Activated CD8-positive, alpha-beta memory T cell treated with anti-CD3 and anti-CD28 coated beads, Interleukin-2, amount 50 U/mL, for 1 hour (primary cell): ENCODE measurements around the gene C5orf58.

ENCODE experiments used
- DNase-seq: peaks from one replicate; pipeline ENCODE4 v3.0.0-alpha.2; 2020; ENCODE audit errors: extremely low read depth

The C5orf58 gene, protein sequence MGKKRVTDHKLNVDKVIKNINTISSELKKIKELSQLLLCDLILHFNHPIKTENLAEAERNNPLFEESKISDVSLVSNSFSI

DNA sequence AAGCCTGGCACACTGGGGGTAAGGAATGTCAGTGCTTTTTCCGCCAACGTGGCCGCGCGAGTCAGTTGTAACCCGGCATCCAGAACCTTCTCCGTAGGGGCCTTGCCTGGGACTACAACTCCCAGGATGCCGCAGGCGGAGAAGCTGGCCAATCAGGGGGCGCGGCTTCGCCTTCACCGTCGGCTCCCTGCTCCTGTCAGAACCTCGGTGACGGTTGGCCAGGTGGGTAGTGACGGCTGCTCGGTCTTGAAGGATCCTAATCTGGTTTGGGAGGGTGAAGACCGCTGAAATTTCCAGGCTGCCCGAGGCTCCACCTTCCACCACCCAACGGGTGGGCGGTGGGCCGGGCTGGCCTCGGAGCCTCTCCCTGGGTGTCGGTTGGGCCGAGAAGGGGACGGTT lies at the start of gene C5orf58:
Gene C5orf58 (plus strand): TSS at position 200 of the 400 bp plus-strand sequence. CDS start 1,992 bp downstream, outside the sequence.
- no peak for DNase-seq

DNA sequence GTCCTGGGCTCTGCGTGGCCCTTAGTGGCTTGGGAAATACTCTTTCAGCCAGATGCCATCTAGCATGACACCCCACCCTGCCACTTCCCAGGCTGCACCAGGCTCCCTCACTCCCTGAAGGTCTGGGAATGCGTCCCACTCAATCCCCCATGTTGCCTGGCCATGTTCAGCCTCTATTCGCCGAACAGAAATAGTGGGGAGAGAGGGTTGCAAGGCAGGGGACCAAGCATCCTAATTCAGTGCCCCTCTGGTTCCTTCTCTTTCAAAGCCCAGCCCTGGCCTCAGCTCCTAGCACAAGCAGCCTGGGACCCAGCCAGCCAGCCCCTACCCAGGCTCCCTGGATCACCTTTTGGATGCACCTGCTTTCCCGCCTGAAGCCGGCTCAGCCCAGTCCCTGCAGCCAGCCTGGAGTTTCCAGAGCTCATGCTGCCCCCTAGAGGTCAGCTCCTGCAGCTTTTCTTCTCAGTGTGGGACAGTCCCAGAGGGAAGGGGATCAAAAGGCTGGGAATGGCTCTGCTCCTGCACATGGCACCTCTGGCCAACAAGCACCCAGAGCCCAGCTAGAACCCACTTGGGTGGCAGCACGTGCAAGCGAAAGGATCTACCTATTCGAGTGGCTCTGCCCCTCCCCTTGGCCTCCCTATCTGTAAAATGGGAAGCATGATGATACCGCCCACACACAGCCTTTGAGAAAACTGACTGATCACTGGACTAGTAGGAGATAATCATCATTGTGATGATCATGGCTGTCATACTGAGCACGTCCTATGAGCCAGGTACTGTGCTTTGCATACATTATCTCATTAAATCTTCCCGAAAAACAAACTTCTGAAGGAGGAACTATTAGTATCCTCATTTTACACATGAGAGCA lies 48.7 kb upstream of the C5orf58 start:
- DNase-seq = no peak

DNA sequence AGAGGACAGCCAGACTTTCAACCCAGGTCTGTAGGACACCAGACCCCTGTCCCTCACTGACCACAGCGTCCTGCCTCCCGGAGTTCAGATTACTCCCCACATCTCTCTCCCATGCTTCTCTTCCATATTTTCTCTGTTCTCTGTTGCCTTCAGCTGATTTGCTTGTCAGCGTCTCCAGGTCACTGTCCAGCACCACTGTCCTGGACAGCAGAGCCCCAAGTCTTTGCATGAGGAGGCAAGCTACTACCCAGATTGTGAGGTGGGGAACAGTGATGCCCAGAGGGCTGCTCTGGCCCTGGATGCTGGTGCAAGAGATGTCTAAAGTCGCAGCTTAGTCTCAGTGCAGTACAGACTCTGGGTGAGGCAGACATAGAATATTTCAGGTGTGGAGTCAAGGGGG lies 48.0 kb upstream of the C5orf58 start:
- DNase-seq = no peak

DNA sequence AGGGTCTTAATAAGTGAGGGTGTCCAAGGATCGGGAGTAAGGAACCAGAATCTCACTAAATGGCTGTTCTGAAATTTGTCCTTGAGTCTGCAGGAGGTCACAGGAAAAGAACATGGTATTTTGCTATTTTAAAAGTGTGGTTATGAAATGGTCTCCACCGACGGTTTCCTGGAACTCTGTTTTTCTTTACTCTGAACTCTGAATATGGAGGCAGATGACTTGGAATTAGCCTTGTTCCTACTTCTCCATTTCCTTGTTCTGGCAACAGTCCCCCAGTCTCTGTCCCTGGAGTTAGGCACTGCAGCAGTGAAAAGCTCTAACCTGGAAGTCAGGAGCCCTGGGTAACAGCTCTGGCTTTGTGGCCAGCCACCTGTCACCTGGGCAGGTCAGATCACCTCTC lies 46.6 kb upstream of the C5orf58 start:
- DNase-seq = no peak

DNA sequence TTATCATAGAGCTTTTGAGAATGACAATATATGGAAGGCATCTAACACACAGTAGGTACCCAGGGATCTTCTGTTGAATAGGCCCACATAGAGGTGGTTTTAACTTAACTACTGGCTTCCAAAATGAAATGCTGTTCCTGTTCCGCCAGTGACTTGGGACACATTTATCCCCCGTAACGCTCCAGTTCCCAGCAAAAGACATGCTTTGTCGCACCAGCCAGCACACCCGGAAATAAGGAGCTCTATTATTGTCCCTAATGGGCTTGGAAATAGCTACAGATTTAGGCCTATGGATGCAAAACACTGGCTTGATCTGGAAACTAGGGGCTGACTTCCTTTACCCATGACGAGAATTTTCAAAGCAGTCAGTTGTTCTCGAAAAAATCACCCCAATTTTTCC lies 45.9 kb upstream of the C5orf58 start:
- DNase-seq = no peak

DNA sequence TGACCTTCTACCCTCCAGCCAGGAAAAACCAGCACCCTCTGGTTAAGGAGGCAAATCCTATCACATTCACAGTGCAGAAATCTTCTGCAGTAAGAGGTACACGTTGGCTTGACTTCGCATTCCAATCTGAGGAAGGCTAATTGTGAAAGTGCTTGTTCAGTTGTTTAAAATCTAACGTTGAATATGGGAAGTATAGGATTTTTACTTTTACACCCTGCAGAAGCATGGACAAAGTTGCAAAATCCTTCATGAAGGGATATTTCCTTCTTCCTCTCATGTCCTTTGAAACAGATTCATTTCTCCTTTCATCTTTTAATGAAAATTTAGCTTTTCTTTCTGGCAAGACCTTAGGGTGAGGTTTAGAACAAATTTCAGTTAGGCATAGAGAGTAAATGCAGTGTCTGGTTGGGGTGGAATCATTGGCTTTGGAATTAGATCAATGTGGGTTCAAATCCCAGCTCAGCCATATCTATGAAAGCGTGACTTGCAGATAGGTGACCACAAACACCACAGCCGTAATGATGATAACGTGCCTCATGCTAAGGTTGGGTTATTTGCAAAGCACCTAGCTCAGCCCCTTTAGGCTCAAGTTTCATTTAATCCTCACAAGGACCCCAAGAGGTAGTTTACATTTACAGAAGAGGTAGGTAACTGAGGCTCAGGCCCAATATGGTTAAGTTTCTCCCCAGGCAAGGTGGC lies 42.2 kb upstream of the C5orf58 start:
- DNase-seq = no peak

DNA sequence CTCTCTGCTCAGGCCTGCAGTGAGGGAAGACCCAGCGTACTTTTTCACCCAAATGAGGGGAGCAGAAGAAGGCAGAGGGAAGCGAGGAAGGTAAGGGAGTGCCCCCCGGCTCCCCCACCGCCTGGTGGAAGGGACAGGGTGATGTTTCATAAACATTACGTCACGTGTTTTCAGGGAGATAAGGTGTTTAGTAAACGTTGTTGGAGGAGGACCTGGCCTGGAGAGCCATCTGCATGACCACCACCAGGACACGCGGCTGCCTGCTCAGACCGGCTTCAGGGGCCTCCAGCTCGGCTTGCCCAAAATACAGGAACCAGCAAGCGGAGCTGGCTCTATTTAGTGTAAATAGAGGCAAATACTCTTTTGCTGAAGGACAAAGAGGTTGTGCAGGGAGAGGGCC lies 40.0 kb upstream of the C5orf58 start:
- no peak for DNase-seq

DNA sequence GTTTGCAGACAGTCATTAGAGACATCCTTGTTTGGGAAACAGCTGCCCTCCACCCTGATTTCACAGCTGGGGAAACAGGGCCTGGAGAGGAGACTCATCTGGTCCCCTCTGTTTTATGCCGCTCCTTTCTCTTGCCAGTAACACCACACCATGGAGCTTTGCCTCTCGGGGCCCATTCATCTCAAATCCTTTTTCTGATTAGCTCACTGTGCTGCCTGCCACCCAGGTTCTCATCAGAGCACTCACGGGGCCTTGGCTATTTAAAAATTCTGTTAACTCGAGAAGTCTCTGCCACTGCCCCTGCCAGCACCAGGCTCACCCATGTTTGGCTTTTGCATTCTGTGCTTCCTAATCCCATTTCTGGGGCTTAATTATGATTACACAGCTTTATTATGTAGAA lies 36.8 kb upstream of the C5orf58 start:
- DNase-seq = no peak

DNA sequence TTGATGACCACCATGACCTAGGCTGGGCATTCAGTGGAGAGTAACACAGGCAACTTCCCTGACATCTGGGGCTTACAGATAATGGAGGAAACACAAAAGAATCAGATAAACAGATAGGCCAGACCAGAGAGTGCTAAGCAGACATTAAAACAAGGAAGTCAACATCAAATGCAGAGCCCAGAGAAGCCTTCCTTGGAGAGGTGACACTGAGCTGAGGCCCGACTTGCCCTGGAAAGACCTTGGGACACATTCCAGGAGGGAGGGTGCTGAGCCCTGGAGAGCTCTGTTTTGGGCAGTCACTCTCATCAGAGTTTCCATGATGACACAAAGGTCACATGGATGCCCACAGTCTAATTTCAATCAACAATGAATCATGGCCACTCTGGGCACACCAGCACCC lies 31.9 kb upstream of the C5orf58 start:
- no peak for DNase-seq

DNA sequence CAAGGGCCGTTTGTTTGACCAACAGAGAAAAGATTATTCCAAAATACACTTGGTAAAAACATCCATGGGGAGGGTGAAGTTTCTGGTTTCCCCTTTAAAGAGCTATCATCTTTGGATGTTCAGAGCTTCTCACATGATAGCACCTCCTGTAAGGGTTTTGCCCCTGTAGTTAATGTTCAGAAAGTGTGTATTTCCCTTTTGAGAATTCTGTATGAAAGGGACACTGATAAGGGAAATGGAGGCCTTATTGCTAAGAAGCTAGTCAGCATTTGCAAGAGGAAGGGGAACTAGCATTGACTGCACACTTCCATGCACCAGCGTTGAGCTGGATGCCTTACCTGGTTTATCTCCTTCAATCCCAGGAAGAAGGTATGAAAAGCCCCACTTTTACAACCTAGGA lies 31.5 kb upstream of the C5orf58 start:
- DNase-seq = no peak

DNA sequence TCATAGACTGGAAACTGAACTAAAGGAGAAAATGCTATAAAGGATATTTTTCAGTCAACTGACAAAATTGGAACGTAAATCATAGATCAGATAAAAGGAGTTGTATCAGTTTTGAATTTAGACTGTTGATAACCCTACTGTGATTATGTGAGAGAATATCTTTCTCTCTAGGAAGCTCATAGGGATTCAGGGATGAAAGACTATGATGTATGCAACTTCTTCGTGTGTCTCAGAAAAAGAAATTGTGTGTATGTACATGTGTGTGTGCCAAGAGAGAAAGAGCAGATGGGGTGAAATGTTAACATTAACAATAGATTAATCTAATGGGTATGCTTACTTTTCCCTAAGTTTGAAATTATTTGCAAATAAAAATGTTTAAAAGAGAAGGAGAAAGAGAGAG lies 30.7 kb upstream of the C5orf58 start:
- DNase-seq = no peak

DNA sequence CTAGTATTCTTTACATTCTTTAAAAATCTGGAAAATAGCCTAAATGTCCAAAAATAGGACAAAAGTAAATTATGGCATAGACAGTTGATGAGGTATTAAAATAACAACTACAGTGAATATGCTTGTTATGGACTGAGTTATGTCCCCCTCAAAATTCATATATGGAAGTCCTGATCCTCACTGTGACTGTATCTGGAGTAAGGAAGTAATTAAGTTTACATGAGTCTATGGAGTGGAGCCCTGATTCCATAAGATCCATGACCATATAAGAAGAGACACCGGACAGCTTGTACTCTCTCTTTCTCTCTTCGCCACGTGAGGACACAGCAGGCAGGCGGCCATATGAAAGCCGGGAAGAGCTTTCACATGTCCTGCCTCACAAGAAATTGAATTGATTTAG lies 28.6 kb upstream of the C5orf58 start:
- no peak for DNase-seq

DNA sequence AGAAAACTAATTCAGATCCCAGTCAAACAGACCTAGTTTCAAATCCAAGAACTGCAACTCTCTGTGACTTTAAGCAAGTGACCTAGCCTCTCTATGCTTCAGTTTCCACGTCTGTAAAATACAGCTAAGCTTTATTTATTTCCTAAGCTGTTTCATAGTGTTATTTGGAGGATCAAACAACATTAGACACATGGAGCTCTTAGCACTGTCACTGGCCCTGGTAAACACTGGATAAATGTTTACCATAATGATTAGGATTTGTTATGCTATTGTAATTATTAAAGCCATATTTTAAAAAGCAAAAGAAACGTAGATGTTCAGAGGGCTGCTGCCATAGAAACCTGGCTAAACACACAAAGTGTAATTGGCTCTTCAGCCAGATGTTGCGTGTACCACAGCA lies 26.6 kb upstream of the C5orf58 start:
- no peak for DNase-seq

DNA sequence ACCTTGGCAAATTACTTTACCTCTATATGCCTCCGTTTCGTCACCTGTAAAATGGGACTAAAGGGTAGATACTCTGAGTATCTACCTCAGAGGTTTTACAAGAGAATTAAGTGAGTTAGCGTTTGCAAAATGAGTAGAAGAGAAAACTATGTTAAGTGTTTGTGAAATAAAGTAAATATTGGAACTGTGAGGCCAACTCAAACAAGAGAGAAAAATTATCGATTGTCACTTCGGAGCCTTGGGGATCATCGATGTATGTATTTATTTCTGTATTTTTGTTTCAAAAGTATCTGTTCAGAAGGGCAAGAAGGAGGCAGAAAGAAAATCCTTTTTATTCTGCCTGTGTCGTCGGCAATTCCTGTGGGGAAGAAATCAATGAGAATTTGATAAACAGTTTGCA lies 25.8 kb upstream of the C5orf58 start:
- no peak for DNase-seq

DNA sequence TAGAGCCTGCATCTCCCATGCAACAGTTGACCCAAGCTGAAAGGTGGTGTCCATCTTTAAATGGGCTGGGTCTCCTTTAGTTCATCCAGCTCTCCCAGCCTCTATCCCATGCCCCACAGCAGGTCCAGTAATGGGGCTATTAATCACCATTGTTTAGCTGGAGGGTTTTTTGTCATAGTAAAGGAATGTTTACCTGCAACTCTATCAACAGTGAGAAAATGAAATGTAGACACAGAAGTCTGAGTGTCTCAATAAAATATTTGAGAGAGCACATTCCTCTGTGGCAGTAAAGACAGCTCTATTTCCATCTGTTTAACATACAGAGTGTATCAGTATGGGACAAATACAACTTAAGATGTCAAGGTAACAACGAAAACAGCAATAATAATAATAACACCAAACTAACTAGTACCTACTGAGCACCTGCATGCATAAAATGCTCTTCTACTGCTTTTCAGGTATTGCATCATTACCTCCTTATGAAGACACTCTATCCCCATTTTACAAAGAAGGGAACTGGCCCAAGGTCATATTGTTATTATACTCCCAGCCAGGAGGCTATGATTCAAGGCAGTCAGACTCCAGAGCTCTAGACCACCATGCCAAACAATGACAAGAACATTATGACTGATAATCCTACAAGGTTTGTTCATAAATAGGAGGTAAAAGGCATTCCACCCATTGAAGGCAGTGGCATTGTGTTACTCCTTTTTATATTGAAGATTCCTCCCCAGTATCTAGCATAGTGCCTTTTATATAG lies 21.0 kb upstream of the C5orf58 start:
- no peak for DNase-seq

DNA sequence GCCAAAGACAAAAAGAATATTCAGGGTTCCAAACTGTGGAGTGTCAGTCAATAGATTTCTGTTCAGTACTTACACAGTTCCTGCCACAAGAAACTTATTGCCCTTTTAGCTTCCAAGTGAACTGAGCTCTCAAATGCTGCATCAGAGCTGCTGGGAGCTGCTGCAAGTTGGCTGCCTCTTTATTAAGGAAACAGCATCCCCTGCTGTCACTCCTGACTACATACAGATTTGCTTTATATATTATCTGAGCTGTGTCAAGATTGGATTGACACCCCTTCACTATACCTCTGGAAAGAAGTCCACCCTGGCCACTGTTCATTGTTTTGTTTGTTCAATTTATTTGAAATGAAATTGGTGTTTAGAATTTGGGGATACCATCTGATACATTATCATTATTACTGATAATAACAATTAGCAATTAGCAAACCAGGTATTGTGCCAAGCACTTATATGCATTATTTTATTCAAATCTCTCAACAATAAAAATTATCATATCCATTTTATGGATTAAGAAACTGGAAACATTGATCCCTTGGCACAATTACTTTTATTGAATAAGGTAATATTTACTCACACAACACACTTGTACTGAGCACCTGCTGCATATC lies 16.4 kb upstream of the C5orf58 start:
- DNase-seq = no peak

DNA sequence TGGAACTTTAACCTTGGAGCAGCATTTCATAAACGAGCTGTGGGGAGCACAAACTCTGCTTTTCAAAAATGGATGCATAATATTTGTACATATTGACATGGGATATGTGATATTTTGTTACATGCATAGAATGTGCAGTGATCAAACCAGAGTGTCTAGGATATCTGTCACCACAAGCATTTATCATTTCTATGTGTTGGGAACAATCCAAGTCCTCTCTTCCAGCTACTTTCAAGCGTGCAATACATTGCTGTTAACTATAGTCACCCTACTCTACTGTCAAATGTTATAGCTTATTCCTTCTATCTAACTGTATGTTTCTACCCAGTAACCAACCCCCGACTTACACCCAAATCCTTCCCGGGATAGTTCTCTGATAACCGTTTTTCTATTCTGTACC lies 15.0 kb upstream of the C5orf58 start:
- no peak for DNase-seq

DNA sequence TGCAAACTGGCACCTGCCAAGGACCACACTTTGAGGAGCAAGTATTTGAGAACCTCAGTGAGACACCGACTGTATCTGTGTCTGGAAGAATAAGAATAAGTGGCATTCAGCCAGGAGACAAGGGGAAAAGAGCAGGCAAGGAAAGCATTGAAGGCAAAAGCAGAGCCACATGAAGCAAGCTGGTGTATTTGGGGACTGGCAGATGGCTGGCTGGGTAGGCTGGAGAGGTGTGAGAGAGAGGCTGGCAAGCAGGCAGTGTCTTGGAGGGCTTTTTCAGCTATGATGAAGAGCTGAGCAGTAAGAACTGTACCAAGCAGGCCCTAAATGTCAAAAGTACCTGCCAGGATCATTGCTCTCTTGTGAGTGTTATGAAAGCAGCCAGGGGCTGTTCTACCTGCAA lies 14.1 kb upstream of the C5orf58 start:
- DNase-seq = no peak

DNA sequence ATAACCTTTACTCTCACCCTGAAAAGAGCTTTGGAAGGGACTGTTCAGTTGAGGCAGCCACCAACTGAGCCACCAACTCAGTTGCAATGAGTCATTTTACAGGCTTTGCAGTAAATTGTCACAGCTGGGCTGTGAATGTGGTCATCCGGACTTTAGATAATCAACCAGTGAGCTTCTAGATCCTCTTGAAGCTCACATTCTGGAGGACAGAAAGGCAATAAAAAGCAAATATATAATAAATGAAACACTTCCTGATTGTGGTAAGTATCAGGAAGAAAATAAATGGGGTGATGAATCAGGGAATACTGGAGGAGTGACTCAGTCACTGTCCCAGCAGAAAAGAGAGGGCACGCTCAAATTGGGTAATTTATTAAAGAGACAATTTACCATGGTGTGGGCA lies 13.2 kb upstream of the C5orf58 start:
- DNase-seq = no peak

DNA sequence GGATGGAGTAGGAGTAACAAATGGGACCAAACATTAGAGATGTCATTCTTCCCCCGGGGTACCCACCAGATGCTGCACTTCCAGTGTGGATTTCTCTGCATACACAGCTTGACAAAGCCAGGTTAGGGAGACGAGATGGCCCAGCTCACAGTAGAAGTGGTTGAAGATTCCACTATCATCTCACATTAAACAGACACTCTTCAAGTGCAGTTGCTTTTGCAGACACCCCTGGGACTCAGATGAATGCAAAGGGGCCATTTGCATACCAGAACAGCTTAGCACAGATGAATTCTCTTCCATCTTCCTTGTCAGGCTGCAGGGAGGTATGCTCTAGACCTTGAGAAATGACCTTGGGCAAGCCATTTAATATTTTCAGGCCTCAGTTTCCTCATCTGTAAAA lies 12.6 kb upstream of the C5orf58 start:
- DNase-seq = no peak

DNA sequence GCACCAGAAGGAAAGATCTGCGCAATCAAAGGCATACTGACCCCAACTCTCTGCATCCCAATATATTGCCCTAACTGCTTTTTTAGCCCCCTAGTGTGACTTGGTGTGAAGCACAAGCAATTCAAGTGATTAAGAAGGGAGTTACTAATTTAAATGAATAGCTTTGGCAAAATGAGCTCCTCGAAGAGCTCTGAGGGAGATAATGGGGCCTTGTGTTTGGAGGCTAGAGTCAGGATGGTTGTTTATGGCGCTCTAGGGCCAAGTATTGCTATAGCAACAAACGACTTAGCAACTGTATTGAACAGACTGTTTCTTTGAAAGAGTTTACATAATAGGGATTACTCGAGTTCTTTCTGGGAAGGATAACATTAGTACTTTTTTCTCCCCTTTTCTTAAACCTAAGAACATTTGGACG lies 11.5 kb upstream of the C5orf58 start:
- DNase-seq = no peak

DNA sequence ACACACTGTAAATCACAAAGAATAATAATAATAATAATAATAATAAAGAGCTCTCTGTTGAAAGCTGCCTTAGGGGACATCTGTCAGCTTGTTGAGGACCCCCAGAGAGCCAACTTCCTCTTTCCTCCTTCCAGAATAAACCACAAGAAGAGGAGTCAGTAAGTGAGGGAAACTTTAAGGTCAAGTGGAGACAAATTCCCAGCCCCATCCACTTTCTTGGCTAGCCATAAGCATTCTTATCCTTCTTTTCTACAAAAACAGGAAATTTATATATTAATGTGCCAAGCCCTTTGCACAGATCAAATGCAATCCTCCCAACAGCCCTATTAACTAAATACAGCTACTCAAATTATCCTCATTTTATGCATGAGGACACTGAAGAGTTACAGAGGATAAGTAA lies 9.4 kb upstream of the C5orf58 start:
- no peak for DNase-seq
